ENCODE measurements around the gene COL25A1. TPM values are rescaled to one million over a fixed set of nuclear protein-coding genes. Genes with fewer than 3 reads are reported as not detected.
"Not testable (repeated sequence)": the region's sequence is repeated elsewhere in the genome, so short reads cannot be mapped to it uniquely, and the experiment has no call there.

Gene COL25A1
- total RNA-seq, 1 experiment from 2014 or later = not detected

DNA sequence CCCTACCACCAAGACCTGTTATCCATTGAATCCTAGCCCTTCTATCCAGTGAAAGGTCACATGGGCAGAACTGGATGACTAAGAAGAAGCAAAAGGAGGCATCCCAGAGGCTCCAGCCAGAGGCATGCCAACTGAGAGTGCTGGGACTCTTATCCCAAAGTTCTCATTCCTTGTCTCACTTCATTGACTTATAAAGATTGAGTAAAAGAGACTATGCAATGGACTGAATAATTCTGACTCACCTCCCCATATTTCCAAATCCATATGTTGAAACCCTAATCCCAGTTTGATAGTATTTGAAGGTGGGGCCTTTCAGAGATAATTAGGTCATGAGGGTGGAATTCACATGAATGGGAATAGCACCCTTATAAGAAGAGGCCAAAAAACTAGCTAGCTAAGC lies 131.4 kb downstream of the COL25A1 start:
- DNase-seq (ENCODE audit: low read depth) = no peak

GRCh38 chr4:109169170-109169569 lies 133.3 kb downstream of the COL25A1 start:
- DNase-seq (ENCODE audit: low read depth) = no peak

GRCh38 chr4:109166586-109166985 lies 135.9 kb downstream of the COL25A1 start:
- DNase-seq (ENCODE audit: low read depth) = no peak

DNA sequence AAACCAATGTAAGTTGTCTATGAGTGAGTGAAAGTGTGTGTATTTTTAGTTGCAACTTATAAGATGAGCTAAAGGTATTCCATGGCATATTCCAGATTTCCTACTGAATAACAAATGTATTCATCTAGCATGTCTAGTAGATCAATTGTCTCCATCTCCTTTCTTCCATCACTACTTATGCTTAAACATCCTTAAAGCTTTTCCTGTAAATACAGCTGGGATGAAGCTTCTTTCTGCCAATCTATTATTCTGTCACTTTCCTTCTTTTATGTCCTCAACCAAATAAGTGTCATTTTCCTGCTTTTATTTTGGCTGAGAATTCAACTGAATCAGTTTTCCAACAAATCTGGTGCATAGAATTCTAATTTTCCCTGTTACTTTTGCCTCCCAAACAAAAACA lies 136.3 kb downstream of the COL25A1 start:
- DNase-seq (ENCODE audit: low read depth) = no peak

GRCh38 chr4:109164011-109164410 lies 138.4 kb downstream of the COL25A1 start:
- no peak for DNase-seq (ENCODE audit: low read depth)

DNA sequence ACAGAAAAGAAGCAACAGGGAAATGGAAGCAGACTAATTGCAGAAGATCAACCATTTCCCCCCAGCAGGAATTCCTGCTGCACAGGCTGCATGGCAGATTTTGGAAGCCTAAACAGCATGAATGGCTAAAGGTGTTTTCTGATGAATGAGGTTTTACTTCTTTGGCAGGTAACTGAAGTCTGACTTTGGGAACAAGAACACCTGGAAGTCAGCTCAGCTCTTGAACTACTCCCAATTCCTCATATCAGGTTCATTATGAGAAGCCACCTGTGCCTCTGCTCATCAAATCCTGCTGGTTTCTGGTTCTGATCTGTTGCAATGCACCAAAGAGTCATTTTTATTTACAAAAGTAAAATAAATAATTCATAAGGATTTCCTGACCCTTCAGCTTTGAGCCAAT lies 139.0 kb downstream of the COL25A1 start:
- DNase-seq (ENCODE audit: low read depth) = no peak

- DNase-seq (ENCODE audit: low read depth) = no peak
Observed at GRCh38 chr4:109162759-109163158, 139.7 kb downstream of the COL25A1 start.

GRCh38 chr4:109160494-109160893 lies 142.0 kb downstream of the COL25A1 start:
- no peak for DNase-seq (ENCODE audit: low read depth)

GRCh38 chr4:109157696-109158095 lies 144.8 kb downstream of the COL25A1 start:
- DNase-seq (ENCODE audit: low read depth) = no peak

DNA sequence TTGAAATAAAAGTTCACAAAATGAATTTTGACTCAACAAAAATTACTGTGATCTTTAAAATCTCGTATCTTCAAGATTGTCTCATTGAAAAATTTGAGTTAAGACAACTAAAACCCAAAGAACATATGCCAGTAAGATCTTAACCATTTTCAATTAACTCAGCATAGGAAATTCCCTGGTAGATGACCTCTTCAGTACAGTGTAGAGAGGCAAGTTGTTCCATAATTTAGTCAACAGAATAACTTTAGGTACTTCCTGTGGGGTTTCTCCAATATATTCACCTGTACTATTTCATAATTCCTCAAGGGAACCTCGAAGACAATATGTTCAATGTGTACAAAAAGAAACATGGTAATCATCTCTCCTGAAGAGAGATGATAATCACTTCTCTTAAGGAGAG lies 145.3 kb downstream of the COL25A1 start:
- no peak for DNase-seq (ENCODE audit: low read depth)

DNA sequence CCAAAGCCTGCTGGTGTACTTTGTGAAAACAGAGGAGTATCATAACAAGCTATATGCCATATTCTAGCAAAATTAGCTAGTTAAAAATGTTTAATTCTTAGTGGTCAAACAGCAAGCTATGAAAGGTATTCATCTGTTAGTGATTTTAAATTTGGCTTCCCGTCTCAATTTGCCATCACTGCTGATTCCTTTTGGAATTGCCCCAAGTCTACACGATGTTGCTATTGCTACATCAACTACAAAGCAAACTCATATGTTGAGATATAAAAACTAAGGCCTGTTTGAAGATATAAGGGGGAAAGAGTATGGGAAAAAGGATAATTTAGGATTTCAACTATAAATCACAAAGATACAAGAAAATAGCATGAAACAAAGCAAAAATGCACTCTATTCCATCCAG lies 146.1 kb downstream of the COL25A1 start:
- no peak for DNase-seq (ENCODE audit: low read depth)

DNA sequence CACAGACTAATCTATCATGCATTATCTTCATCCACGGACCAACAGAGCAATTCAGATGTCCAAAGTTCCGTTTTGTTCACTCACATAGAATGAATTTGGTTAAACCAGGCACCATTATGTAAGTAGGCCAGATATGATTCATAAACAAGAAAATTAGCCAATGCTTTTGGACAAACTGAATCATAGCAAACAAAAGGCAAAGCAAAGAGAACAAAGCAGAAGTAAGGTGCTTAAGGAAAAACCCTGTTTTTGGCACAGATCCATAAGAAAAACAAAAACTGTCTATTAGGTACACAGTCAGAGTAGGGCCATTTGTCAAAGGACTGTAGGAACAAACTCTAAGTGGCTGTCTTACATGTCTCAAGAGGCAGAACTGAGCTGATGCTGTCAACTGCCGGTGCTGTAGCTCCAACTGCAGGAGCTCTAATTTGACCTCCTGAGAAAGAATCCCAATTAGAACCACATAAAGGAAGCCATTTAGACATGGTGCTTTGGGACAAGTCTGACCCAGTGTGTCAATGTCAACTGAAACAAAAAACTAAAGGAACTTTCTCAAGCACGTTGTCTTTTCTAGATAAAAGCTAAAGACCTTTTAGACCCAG lies 146.7 kb downstream of the COL25A1 start:
- DNase-seq (ENCODE audit: low read depth) = no peak

DNA sequence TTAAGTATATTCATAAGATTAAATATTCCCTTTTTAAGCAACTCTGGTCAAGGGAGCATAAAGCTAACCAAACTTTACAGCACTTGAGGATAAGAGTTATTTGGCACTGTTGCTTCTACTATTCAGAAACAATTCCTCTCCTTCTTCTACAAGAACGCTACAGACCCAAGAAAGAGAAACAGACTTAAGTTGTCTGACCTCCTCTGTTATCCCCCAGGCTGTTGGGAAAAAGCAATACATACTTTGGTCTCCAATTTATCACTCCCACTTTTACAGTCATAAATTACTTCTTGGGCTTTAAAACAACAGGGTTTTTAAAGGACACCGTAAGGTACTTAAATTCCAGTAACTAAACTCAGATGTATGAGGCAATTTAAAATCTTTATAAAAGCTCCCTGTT lies 147.4 kb downstream of the COL25A1 start:
- no peak for DNase-seq (ENCODE audit: low read depth)

GRCh38 chr4:109154424-109154823 lies 148.0 kb downstream of the COL25A1 start:
- no peak for DNase-seq (ENCODE audit: low read depth)

DNA sequence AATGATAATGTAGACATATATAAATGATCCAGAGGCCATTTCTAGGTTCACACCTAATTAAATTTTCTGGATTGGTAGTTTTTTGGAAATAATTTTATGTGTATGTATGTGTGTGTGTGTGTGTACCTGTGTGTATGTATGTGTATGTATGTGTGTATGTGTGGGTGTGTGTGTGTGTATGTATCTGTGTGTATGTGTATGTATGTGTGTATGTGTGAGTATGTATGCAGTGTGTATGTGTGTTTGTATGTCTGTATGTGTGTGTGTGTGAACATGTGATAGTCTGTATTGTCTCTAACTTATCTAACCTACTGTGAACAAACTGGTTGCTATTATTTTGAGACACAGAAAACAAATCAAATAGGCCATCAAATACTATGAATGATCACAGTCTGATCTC lies 152.6 kb downstream of the COL25A1 start:
- DNase-seq (ENCODE audit: low read depth) = no peak

- DNase-seq (ENCODE audit: low read depth) = no peak
Observed at GRCh38 chr4:109148577-109149075, 153.8 kb downstream of the COL25A1 start.

DNA sequence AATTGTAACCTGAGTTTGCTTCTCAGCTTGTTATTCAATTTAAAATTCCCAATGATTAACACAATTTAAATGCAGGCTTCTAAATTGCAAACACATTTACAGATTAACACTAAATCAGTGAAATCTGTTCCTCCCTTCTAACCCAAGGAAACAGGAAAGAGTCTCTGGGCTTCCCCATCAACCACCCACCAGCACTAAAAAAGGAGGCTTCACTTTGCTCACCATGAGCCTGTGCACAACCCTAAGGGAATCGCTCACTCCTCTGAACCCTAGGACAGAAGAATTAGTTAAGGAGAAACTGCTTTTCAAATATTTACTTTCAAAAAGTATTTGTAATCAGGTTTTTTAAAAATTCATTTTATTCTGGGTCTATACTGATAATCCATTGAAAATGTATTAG lies 155.3 kb downstream of the COL25A1 start:
- no peak for DNase-seq (ENCODE audit: low read depth)

GRCh38 chr4:109146499-109146898 lies 156.0 kb downstream of the COL25A1 start:
- DNase-seq (ENCODE audit: low read depth) = no peak

GRCh38 chr4:109138125-109138524 lies 164.3 kb downstream of the COL25A1 start:
- not testable (repeated sequence) for DNase-seq (ENCODE audit: low read depth)

DNA sequence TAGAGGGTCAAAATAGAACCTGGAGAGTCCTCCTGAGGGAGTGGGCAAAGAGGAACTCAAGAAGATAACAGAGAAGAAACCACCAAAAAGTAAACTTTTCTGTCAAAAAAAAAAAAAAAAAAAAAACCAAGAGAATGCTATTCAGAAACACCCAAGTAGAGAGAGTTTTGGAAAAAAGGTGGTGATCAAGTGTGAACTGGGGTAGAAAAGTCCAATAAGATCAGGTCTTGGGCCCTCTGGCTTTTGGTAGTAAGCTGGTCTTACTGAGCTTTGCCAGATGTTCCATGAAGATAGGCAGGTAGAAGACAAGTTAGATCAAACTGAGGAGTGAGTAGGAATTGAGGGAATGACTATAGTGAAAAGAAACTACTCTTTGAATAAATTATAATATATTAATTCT lies 167.5 kb downstream of the COL25A1 start:
- DNase-seq (ENCODE audit: low read depth) = no peak

DNA sequence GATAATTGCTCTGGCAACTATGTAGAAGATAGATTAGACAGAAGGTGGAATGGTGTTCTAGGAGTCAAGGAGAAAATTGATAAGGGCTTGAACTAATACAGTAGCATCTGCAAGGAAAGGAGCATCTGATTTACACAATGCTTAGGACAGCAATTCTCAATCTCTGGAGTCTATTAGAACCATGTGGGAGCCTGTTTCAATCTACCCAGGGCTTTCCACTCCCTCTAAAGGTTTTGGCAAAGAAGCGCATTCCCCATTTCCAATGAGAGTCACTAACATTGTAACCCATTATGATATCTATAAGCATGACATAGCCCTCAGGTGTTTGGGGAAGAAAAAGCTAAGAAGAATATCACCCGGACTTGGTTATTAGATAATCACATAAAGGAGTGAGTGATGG lies 168.2 kb downstream of the COL25A1 start:
- no peak for DNase-seq (ENCODE audit: low read depth)

- DNase-seq (ENCODE audit: low read depth) = no peak
Observed at GRCh38 chr4:109131559-109131958, 170.9 kb downstream of the COL25A1 start.

DNA sequence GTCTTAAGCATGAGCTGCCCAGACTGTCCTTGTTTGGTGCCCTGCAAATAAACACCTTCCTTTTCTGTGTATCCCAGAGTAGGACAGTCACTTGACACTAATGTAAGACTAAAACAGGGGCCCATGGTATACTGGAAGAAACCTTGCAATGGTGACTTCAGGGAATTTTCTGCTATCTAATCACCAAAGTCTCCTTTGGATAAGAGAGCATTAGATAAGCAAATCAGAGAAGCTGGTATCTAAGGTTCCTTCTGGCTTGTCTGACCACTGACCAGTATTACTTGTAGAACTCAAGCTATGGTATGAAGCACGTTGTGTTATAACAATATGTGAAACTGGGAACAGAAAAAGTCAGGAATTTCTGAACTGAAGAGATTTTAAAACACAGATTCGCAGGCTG lies 173.9 kb downstream of the COL25A1 start:
- DNase-seq (ENCODE audit: low read depth) = no peak

DNA sequence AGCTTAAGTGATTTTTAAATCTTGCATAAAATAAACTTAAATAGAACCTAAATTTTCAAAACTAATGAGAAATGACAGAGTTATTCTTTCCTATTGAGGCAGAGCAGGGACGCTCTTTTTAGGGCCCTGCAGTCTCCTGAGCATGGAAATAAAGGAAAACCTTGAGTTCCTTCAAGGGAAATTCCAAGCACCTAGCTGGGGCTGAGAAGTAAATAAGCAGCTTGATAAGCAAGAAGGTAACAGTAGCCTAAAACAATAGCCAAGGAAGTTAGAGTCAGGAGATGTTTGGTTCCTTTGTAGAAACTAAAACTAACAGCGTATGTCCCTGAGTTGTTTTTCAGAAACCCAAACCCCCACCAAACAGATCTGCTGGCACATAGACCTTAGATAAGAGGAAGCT lies 174.6 kb downstream of the COL25A1 start:
- no peak for DNase-seq (ENCODE audit: low read depth)
